Measurements from ENCODE around the gene KIF12. TPM values are rescaled to one million over a fixed set of nuclear protein-coding genes. Genes with fewer than 3 reads are reported as not detected.

Gene KIF12
- total and polyA plus RNA-seq, 2 of the 8 experiments (the other 6 are each of a cell fraction or from before 2014, with no cell fraction given): 2.9 to 3.9 TPM

- POLR2A ChIA-PET (ENCODE audit: partially characterized antibody): interaction anchor here (0.9 to 1.6 kb wide), 3 partner anchors 11 to 95 kb away, joined by 3 to 6 read pairs (median 3); partner anchors contain the start of gene COL27A1
Measured at GRCh38 chr9:114098021-114098935, 814 bp downstream of the KIF12 start.

More at GRCh38 chr9:114098021-114098935, 814 bp downstream of the KIF12 start:
- Histone ChIP-seq H4K8ac (ENCODE audit: extremely low read depth, insufficient read depth, low read length) (no peak overlapping the region), H2BK15ac (ENCODE audit: low read length) (0 out of 2 replicates have a peak overlapping the region, but pooled peaks have one; percentile 81), H3K79me1 (ENCODE audit: low read depth, low read length) (no peaks in the 10 kb centered on the region), H2BK12ac (ENCODE audit: low read depth, low read length) (0 out of 2 replicates have a peak overlapping the region, but pooled peaks have one; percentile 75), H2AK5ac (ENCODE audit: low read depth, low read length) (no peak overlapping the region), H3K27ac (ENCODE audit: low read depth, low read length) (no peak overlapping the region), H3K4me2 (ENCODE audit: insufficient read depth in 1 of 2, low read depth in 2 of 2, low read length in 2 of 2) (peak overlapping the region; percentile 74 to 95), H3K9me3 (ENCODE audit: insufficient read depth in 2 of 2, low read depth in 1 of 2, low read length in 1 of 2) (peaks cover 0 to 2% of the 10 kb centered on the region in 2 experiments; a peak in 1 of 4 replicates), H4K20me1 (replicated peaks in 1 of 2; ENCODE audit: control insufficient read depth in 1 of 2, insufficient read depth in 2 of 2, low read length in 2 of 2) (no peaks in the 10 kb centered on the region), H4K5ac (ENCODE audit: insufficient read length, low read depth, low read length) (no peak overlapping the region), H4K91ac (replicated peaks; ENCODE audit: insufficient read length, low read length) (peak overlapping the region; percentile 87), H2BK120ac (replicated peaks; ENCODE audit: low read depth, low read length) (no peak overlapping the region), H3K36me3 (ENCODE audit: control insufficient read depth in 2 of 4, insufficient read depth in 4 of 4, low read length in 3 of 4) (no peaks in the 10 kb centered on the region), H3K9ac (replicated peaks in 1 of 4; ENCODE audit: extremely low read depth in 1 of 4, low read depth in 3 of 4, low read length in 3 of 4) (no peak overlapping the region; a peak in 1 of 7 replicates), H3K27me3 (replicated peaks in 1 of 4; ENCODE audit: control insufficient read depth in 3 of 4, extremely low read depth in 1 of 4, insufficient read depth in 3 of 4, low read length in 3 of 4) (peaks cover 2 to 27% (median 19%) of the 10 kb centered on the region in 4 experiments), H3K4me1 (replicated peaks in 1 of 4; ENCODE audit: control insufficient read depth in 3 of 4, insufficient read depth in 4 of 4, low read length in 3 of 4) (peaks cover 0 to 16% (median 10%) of the 10 kb centered on the region in 4 experiments; a peak in 6 of 7 replicates), H3K56ac (replicated peaks; ENCODE audit: insufficient read length, low read depth, low read length) (no peak overlapping the region), H3K23ac (ENCODE audit: insufficient read length) (no peak overlapping the region), H2AFZ (ENCODE audit: low read length) (peak overlapping the region; percentile 93), H3K18ac (ENCODE audit: extremely low read depth, low read length) (peak overlapping the region; percentile 83), H3K79me2 (ENCODE audit: control insufficient read depth in 1 of 2, insufficient read depth in 2 of 2, low read length in 2 of 2) (no peaks in the 10 kb centered on the region), H2BK5ac (ENCODE audit: low read depth, low read length) (no peak overlapping the region), H3K14ac (ENCODE audit: insufficient read length) (no peak overlapping the region), H2BK20ac (ENCODE audit: low read length) (no peak overlapping the region), H3K4ac (replicated peaks; ENCODE audit: insufficient read length, low read depth, low read length) (no peak overlapping the region), H3K4me3 (ENCODE audit: extremely low read depth in 1 of 4, insufficient read depth in 2 of 4, low read depth in 3 of 4, low read length in 4 of 4) (peak overlapping the region; percentile 58 to 84 (median 62)), H3K23me2 (ENCODE audit: low read depth, low read length) (peaks cover 5% of the 10 kb centered on the region; the same call in 1 of the 2 replicates)
- CTCF ChIA-PET (ENCODE audit: partially characterized antibody): interaction anchor here (0.6 to 5.9 kb wide), 19 partner anchors 10 to 418 kb away, joined by 3 to 144 read pairs (median 6); partner anchors contain the start of genes AMBP and COL27A1
- FAIRE-seq (no peak), DNase-seq (ENCODE audit: low read depth in 1 of 2, low spot score in 2 of 2) (peak in 1 of 2 experiments; percentile 88)
- WGBS, 2 experiments (ENCODE audit: extremely low coverage in 1 of 2, insufficient coverage in 1 of 2, insufficient read length in 1 of 2, insufficient replicate concordance in 2 of 2, low coverage in 1 of 2, low lambda C conversion rate in 2 of 2, missing lambda C conversion rate in 1 of 2): 3% methylated on average over 23 of the region's 77 CpGs; no CpG with 5 or more reads in 1 of the 2 experiments
- TF ChIP-seq MAFK (IDR thresholded peaks at IDR 0.05; ENCODE audit: low read depth, low read length) (no peak), PHF8 (conservative IDR thresholded peaks at IDR 0.05; ENCODE audit: low read depth, low read length) (0 out of 2 replicates have a peak, but pooled peaks have one; percentile 17), MAX (IDR thresholded peaks at IDR 0.05) (no peak), CTCF (IDR thresholded peaks at IDR 0.05; ENCODE audit: control extremely low read depth in 1 of 3, insufficient read depth in 1 of 3, low read depth in 1 of 3, low read length in 3 of 3) (peak in 1 of 3 experiments; percentile 33; a peak in 1 of 4 replicates), KDM4A (IDR thresholded peaks at IDR 0.05; ENCODE audit: low read depth, low read length, severe bottlenecking) (peak; percentile 69), YY1 (IDR thresholded peaks at IDR 0.05; ENCODE audit: low read depth, low read length) (no peak), POLR2A (IDR thresholded peaks at IDR 0.05; ENCODE audit: control extremely low read depth in 1 of 2, low read depth in 2 of 2, low read length in 2 of 2) (no peak), CREB1 (IDR thresholded peaks at IDR 0.05) (0 out of 2 replicates have a peak, but pooled peaks have one; percentile 13)

All from H1 (cell line).